Measurements from ENCODE around the gene TAF15. TPM values are rescaled to one million over a fixed set of nuclear protein-coding genes. Genes with fewer than 3 reads are reported as not detected.

TAF15 gene
- total RNA-seq, 2 donors from 2014 or later, result 153 to 165 TPM

DNA sequence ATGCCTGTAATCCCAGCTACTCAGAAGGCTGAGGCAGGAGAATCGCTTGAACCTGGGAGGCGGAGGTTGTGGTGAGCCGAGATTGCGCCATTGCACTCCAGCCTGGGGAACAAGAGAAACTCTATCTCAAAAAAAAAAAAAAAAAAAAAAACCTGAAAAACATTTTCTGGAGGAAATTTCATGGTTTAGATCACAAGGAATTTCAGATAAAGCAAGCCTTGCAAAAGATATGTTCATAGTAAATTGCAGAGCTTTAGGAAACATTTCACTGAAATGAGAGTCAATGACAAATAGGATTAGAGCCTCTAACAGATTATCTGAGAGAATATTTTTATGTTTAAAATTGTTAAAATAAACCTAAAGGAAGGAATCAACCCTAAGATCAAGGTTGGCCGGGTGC, 3.2 kb downstream of the TAF15 start:
- H3K36me3 Mint-ChIP-seq (ENCODE audit: low read depth), result no peaks in the 10 kb centered on the region
- peak overlapping the region; percentile 59 for H3K27ac Mint-ChIP-seq
- DNase-seq, result no peak
- no peak for ATAC-seq
- H3K9me3 ChIP-seq (ENCODE audit: control insufficient read depth, low read length, poor library complexity, severe bottlenecking), result no peaks in the 10 kb centered on the region
- H3K27me3 Mint-ChIP-seq, result no peaks in the 10 kb centered on the region
- peaks cover 43% of the 10 kb centered on the region for H3K4me1 Mint-ChIP-seq
- no peak overlapping the region for H3K4me3 Mint-ChIP-seq

DNA sequence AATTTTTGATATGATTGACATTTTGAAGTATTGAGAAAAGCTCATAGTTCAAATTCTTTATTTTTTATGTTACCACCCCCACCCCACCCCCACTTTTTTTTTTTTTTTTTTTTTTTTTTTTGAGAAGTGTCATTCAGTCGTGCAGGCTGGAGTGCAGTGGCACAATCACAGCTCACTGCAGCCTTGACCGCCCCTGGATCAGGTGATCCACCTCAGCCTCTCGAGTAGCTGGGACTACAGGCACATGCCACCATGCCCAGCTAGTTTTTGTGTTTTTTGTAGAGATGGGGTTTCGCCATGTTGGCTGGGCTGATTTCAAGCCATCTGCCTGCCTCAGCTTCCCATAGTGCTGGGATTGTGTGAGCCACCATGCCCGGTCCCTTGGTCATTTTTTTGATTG, 7.4 kb downstream of the TAF15 start:
- H3K27ac Mint-ChIP-seq, result no peak overlapping the region
- H3K27me3 Mint-ChIP-seq, result no peaks in the 10 kb centered on the region
- H3K4me3 Mint-ChIP-seq, result no peak overlapping the region
- H3K4me1 Mint-ChIP-seq, result peaks cover 24% of the 10 kb centered on the region
- H3K9me3 ChIP-seq (ENCODE audit: control insufficient read depth, low read length, poor library complexity, severe bottlenecking), result no peaks in the 10 kb centered on the region
- H3K36me3 Mint-ChIP-seq (ENCODE audit: low read depth), result no peaks in the 10 kb centered on the region
- DNase-seq, result no peak
- no peak for ATAC-seq

- Mint-ChIP-seq H3K36me3 (ENCODE audit: low read depth) (no peaks in the 10 kb centered on the region), H3K27me3 (no peaks in the 10 kb centered on the region), H3K27ac (no peak overlapping the region), H3K4me3 (no peak overlapping the region), H3K4me1 (peaks cover 24% of the 10 kb centered on the region)
- DNase-seq, result no peak
- H3K9me3 ChIP-seq (ENCODE audit: control insufficient read depth, low read length, poor library complexity, severe bottlenecking), result no peaks in the 10 kb centered on the region
- ATAC-seq, result no peak
These were observed 7.9 kb downstream of the TAF15 start for GRCh38 chr17:35817196-35817595.

GRCh38 chr17:35819455-35819854, 10.2 kb downstream of the TAF15 start:
- DNase-seq (no peak), ATAC-seq (no peak)
- Mint-ChIP-seq H3K27me3 (no peaks in the 10 kb centered on the region), H3K27ac (peak overlapping the region; percentile 14), H3K4me1 (peaks cover 23% of the 10 kb centered on the region), H3K36me3 (ENCODE audit: low read depth) (peaks cover 2% of the 10 kb centered on the region), H3K4me3 (no peak overlapping the region)
- H3K9me3 ChIP-seq (ENCODE audit: control insufficient read depth, low read length, poor library complexity, severe bottlenecking), result no peaks in the 10 kb centered on the region

- H3K36me3 Mint-ChIP-seq (ENCODE audit: low read depth), result peaks cover 2% of the 10 kb centered on the region
- H3K4me1 Mint-ChIP-seq, result peaks cover 16% of the 10 kb centered on the region
- H3K4me3 Mint-ChIP-seq, result no peak overlapping the region
- H3K27me3 Mint-ChIP-seq, result no peaks in the 10 kb centered on the region
- DNase-seq, result no peak
- no peak overlapping the region for H3K27ac Mint-ChIP-seq
- no peak for ATAC-seq
- H3K9me3 ChIP-seq (ENCODE audit: control insufficient read depth, low read length, poor library complexity, severe bottlenecking), result no peaks in the 10 kb centered on the region
These were observed 12.0 kb downstream of the TAF15 start for GRCh38 chr17:35821308-35821707.

DNA sequence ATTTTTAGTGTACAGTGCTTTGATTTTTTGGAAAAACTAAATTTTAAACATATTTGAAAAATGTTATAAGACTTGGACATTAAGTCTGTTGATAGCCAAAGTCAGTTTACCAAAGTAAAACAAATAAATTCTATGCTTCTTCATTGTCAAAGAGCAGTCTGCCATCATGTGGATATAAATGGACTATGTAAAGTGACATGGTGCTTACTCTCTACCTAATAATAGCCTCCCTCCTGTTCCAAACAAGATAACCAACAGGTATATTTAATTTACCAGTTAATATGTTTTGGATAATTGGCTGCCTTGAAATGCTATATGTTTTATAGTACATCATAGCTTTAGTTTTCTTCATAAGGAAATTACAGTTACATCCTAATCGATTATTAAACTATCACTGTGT, 15.9 kb downstream of the TAF15 start:
- ATAC-seq (no peak), DNase-seq (no peak)
- no peaks in the 10 kb centered on the region for H3K9me3 ChIP-seq (ENCODE audit: control insufficient read depth, low read length, poor library complexity, severe bottlenecking)
- Mint-ChIP-seq H3K27ac (no peak overlapping the region), H3K4me3 (no peak overlapping the region), H3K36me3 (ENCODE audit: low read depth) (peaks cover 2% of the 10 kb centered on the region), H3K27me3 (no peaks in the 10 kb centered on the region), H3K4me1 (peaks cover 10% of the 10 kb centered on the region)

DNA sequence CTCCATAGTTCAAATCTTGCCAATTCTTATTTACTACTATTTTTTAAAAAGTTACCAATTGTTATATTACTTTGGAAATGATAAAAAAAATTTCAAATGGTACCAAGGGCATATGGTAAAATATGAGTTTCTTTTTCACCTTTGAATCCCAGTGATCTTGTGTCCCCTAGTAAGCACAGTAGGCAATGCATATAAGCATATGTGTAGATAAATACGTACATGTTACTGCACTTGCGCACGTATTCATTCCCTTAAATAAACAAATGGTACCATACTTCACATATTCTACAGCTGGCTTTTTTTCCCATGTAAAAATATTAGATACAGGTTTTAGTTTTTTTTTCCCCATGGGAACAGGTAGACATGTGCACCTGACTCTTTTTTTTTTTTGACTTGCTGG, 31.8 kb downstream of the TAF15 start:
- Mint-ChIP-seq H3K4me3 (no peak overlapping the region), H3K27me3 (no peaks in the 10 kb centered on the region), H3K4me1 (peaks cover 7% of the 10 kb centered on the region), H3K36me3 (ENCODE audit: low read depth) (peaks cover 13% of the 10 kb centered on the region), H3K27ac (peak overlapping the region; percentile 43)
- no peaks in the 10 kb centered on the region for H3K9me3 ChIP-seq (ENCODE audit: control insufficient read depth, low read length, poor library complexity, severe bottlenecking)
- ATAC-seq (no peak), DNase-seq (no peak)

DNA sequence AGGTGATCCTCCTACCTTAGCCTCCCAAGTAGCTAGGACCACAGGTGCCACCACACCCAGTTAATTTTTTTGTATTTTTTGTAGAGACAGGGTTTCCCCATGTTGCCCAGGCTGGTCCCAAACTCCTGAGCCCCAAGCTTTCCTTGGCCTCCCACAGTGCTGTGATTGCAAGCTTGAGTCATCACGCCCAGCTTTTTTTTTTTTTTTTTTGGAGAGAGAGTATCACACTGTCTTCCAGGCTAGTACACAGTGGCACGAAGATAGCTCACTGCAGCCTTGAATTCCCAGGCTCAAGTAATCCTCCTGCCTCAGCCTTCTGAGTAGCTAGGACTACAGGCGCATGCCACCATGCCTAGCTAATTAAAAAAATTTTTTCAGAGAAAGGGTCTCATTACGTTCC, 32.2 kb downstream of the TAF15 start:
- no peaks in the 10 kb centered on the region for H3K9me3 ChIP-seq (ENCODE audit: control insufficient read depth, low read length, poor library complexity, severe bottlenecking)
- Mint-ChIP-seq H3K27ac (peak overlapping the region; percentile 43), H3K36me3 (ENCODE audit: low read depth) (peaks cover 13% of the 10 kb centered on the region), H3K4me1 (peaks cover 7% of the 10 kb centered on the region), H3K27me3 (no peaks in the 10 kb centered on the region), H3K4me3 (no peak overlapping the region)
- ATAC-seq (no peak), DNase-seq (no peak)

DNA sequence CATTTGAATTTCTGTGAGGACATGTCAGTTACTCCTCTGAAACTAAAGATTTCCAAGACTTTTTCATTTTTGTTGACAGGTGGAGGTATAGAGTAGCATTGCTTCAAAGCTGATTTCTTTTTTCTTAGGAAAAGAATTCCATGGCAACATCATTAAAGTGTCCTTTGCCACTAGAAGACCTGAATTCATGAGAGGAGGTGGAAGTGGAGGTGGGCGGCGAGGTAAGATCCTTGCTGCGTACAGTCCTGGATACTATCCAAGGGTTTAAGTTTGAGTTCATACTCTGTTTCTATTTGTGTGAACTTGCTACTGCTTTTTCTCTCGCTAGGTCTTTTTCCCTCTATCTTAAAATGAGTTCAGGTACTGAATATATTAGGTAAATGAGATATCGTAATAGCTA, 33.0 kb downstream of the TAF15 start:
- no peaks in the 10 kb centered on the region for H3K9me3 ChIP-seq (ENCODE audit: control insufficient read depth, low read length, poor library complexity, severe bottlenecking)
- Mint-ChIP-seq H3K4me1 (peaks cover 7% of the 10 kb centered on the region), H3K4me3 (no peak overlapping the region), H3K36me3 (ENCODE audit: low read depth) (peaks cover 13% of the 10 kb centered on the region), H3K27me3 (no peaks in the 10 kb centered on the region), H3K27ac (no peak overlapping the region)
- ATAC-seq, result no peak
- DNase-seq, result no peak

DNA sequence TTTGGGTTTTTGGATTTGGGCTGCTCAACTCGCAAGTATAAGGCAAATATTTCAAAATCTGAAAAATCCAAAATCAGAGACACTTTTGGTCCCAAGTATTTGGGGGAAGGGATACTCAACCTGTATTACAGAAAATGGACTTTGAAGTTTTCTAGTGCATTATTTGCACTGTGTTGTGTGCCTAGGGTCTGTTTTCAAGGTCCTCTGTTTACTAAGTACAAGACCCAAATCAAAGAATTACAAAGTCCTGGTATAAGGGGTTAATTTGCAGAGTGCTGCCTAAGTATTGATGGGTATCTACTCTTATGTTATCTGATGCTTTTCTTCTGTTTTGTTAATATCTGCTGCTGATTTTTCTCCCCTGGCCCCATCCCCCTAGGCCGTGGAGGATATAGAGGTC, 34.4 kb downstream of the TAF15 start:
- ATAC-seq (no peak), DNase-seq (no peak)
- Mint-ChIP-seq H3K27me3 (no peaks in the 10 kb centered on the region), H3K4me1 (peaks cover 15% of the 10 kb centered on the region), H3K36me3 (ENCODE audit: low read depth) (peaks cover 21% of the 10 kb centered on the region), H3K27ac (no peak overlapping the region), H3K4me3 (no peak overlapping the region)
- H3K9me3 ChIP-seq (ENCODE audit: control insufficient read depth, low read length, poor library complexity, severe bottlenecking), result no peaks in the 10 kb centered on the region

DNA sequence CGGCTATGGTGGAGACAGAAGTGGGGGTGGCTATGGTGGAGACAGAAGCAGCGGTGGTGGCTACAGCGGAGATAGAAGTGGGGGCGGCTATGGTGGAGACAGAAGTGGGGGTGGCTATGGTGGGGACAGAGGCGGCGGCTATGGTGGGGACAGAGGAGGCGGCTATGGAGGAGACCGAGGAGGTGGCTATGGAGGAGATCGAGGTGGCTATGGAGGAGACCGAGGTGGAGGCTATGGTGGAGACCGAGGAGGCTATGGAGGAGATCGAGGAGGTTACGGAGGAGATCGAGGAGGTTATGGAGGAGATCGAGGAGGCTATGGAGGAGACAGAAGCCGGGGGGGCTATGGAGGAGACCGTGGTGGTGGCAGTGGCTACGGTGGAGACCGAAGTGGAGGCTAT, 35.3 kb downstream of the TAF15 start:
- Mint-ChIP-seq H3K4me3 (no peak overlapping the region), H3K36me3 (ENCODE audit: low read depth) (peaks cover 21% of the 10 kb centered on the region), H3K27ac (no peak overlapping the region), H3K27me3 (no peaks in the 10 kb centered on the region), H3K4me1 (peaks cover 16% of the 10 kb centered on the region)
- H3K9me3 ChIP-seq (ENCODE audit: control insufficient read depth, low read length, poor library complexity, severe bottlenecking), result no peaks in the 10 kb centered on the region
- ATAC-seq (no peak), DNase-seq (no peak)

GRCh38 chr17:35846055-35846809, 36.9 kb downstream of the TAF15 start:
- DNase-seq (no peak), ATAC-seq (no peak)
- no peaks in the 10 kb centered on the region for H3K9me3 ChIP-seq (ENCODE audit: control insufficient read depth, low read length, poor library complexity, severe bottlenecking)
- Mint-ChIP-seq H3K4me3 (no peak overlapping the region), H3K36me3 (ENCODE audit: low read depth) (peaks cover 29% of the 10 kb centered on the region), H3K27ac (no peak overlapping the region), H3K27me3 (no peaks in the 10 kb centered on the region), H3K4me1 (peaks cover 22% of the 10 kb centered on the region)

DNA sequence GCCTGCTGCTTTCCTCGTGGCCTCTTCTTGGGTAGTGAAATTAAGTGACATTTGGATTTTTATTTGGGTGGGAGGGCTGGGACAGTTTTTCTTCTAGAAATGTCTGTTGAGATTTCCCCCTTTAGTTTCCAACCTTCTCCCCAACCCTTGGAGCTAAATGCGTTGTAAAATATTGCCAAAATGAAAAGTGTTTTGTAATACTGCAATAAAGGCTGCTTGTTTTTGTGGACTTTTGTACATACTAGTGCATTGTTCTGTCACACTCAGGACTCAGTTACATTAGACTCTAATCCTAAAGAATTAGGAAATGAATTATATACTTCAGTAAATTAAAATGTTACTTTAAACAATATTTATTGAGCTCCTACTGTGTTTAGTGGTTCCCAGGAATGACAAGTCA, 37.7 kb downstream of the TAF15 start:
- Mint-ChIP-seq H3K27me3 (no peaks in the 10 kb centered on the region), H3K4me3 (no peak overlapping the region)
- DNase-seq, result no peak

DNA sequence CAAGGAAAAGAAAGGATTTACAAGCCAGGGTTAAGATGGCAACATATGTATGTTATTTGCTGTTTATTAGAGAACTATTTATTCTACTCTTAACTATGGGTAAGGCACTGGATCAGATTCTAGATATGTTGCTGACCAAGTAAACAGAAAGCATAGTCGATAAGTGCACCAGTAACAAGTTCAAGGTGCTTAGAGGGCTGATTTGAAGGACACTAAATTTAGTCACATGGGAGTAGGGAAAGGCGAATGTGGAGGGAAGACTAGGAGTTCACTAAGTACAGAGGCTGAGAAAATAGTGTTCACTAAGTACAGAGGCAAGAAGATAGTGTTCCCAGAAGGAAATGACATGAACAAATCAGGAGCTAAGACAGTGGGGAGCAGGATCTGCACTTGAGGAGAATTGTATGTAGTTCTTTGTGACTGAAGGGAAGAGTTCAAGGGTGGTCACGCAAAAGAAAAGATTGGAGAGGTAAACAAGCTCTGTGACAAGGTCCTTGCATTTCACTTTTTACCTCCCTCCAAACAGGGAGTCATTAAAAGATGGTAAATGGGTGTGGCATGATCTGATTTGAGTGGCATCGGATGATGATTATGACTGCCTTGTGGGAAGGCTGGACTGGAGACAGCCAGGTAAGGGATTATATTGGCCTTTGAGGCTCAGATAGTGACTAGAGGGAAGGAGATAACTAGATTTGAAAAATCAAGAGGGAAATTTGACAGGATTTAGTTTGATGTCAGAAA, 38.5 kb downstream of the TAF15 start:
- peaks cover 26% of the 10 kb centered on the region for H3K4me1 Mint-ChIP-seq
- no peak overlapping the region for H3K4me3 Mint-ChIP-seq
- DNase-seq (no peak), ATAC-seq (no peak)
- H3K27me3 Mint-ChIP-seq, result no peaks in the 10 kb centered on the region
- peak overlapping the region; percentile 59 for H3K27ac Mint-ChIP-seq
- peaks cover 33% of the 10 kb centered on the region for H3K36me3 Mint-ChIP-seq (ENCODE audit: low read depth)
- no peaks in the 10 kb centered on the region for H3K9me3 ChIP-seq (ENCODE audit: control insufficient read depth, low read length, poor library complexity, severe bottlenecking)

More for the DNA sequence above, 37.7 kb downstream of the TAF15 start:
- peaks cover 26% of the 10 kb centered on the region for H3K4me1 Mint-ChIP-seq
- H3K9me3 ChIP-seq (ENCODE audit: control insufficient read depth, low read length, poor library complexity, severe bottlenecking), result no peaks in the 10 kb centered on the region
- no peak for ATAC-seq
- H3K36me3 Mint-ChIP-seq (ENCODE audit: low read depth), result peaks cover 33% of the 10 kb centered on the region
- peak overlapping the region; percentile 59 for H3K27ac Mint-ChIP-seq
